ENCODE results near the gene AAK1.

The AAK1 gene

DNA sequence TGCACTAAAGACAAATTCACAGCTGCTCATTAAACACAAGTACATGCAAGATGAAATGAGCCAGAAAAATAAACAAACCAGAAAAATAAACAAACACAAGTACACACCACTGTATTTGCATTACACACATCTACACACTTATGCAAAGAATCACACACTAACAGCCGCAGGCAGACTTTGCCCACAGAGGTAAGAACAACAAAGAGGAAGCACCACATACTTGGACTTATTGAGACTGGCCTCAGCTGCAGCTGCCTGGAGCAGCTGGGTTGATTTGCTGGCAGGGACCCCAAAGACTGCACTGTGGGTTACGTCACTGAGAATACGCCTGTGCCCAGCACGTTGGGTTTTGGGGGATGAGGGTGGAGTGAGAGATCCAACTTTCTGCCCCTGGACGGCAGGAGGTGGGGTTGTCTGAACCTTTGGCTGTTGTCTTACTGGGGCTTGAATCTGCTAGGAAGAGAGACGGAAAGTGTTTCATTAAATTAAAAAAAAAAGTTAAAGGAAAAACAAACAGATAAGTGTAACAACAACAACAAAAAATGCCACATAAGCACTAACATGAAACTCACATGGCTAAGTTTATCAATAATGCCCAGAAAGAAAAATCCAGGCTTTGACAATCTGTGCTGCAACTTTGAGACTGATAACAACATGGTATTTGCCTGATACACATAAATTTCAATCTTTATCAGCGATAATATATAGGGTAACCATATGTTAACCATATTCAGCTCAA is 134.4 kb downstream of the AAK1 start:
- no peak for ATAC-seq (ENCODE audit: low read depth)
- Histone ChIP-seq H3K4me1 (ENCODE audit: insufficient read depth, poor library complexity, severe bottlenecking) (no peaks in the 10 kb centered on the region), H3K4me3 (ENCODE audit: severe bottlenecking) (no peak overlapping the region), H3K27ac (ENCODE audit: poor library complexity, severe bottlenecking) (no peak overlapping the region), H3K9me3 (ENCODE audit: severe bottlenecking) (no peaks in the 10 kb centered on the region), H3K27me3 (ENCODE audit: insufficient read depth, poor library complexity, severe bottlenecking) (no peaks in the 10 kb centered on the region), H3K36me3 (ENCODE audit: low read depth) (peaks cover 55% of the 10 kb centered on the region)
- DNase-seq (ENCODE audit: low spot score), result no peak
- TF ChIP-seq, protein P1, sequence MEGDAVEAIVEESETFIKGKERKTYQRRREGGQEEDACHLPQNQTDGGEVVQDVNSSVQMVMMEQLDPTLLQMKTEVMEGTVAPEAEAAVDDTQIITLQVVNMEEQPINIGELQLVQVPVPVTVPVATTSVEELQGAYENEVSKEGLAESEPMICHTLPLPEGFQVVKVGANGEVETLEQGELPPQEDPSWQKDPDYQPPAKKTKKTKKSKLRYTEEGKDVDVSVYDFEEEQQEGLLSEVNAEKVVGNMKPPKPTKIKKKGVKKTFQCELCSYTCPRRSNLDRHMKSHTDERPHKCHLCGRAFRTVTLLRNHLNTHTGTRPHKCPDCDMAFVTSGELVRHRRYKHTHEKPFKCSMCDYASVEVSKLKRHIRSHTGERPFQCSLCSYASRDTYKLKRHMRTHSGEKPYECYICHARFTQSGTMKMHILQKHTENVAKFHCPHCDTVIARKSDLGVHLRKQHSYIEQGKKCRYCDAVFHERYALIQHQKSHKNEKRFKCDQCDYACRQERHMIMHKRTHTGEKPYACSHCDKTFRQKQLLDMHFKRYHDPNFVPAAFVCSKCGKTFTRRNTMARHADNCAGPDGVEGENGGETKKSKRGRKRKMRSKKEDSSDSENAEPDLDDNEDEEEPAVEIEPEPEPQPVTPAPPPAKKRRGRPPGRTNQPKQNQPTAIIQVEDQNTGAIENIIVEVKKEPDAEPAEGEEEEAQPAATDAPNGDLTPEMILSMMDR (IDR thresholded peaks at IDR 0.05; ENCODE audit: poor library complexity, severe bottlenecking), result no peak

DNA sequence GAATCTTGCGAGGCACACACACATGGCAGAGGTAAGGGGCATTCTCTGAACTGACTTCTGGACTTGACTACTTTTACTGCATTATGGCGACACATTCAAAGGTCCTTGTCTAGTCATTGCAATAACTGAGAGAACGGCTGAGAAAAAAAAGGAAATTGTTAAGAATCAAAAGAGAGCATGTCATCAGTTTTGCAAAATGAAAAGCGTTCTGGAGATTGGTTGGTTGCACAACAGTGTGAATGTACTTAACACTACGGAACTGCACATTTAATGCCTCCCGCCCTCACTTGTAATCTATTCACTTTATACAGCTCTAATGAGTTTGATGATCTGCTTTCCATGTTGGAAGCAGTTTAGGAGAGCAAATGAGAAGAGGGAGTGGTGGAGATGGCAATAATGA is 137.8 kb downstream of the AAK1 start:
- no peaks in the 10 kb centered on the region for H3K9me3 ChIP-seq (ENCODE audit: severe bottlenecking)
- peaks cover 60% of the 10 kb centered on the region for H3K36me3 ChIP-seq (ENCODE audit: low read depth)
- no peaks in the 10 kb centered on the region for H3K4me1 ChIP-seq (ENCODE audit: insufficient read depth, poor library complexity, severe bottlenecking)
- no peak overlapping the region for H3K4me3 ChIP-seq (ENCODE audit: severe bottlenecking)
- TF ChIP-seq, protein P1 (IDR thresholded peaks at IDR 0.05; ENCODE audit: poor library complexity, severe bottlenecking), result no peak
- H3K27ac ChIP-seq (ENCODE audit: poor library complexity, severe bottlenecking), result no peak overlapping the region
- ATAC-seq (ENCODE audit: low read depth) (no peak), DNase-seq (ENCODE audit: low spot score) (no peak)
- H3K27me3 ChIP-seq (ENCODE audit: insufficient read depth, poor library complexity, severe bottlenecking), result no peaks in the 10 kb centered on the region

DNA sequence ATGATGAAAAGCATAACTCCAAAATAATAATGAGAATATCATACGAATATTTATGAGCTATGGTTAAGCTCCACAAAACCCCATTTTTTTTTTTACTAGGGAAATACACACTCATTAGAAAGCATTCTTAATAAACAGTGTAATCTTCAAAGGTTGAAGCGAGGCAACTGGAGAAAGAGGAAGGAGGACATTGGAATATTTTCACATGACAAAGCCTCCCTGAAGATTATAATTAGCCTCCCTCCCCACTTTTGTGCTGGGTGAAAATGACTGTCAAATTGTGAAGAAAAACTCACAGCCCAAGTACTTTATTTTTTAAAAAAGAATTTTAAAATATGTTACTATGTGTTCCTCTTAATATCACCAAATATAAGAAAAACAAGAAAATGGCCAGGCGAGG is 142.2 kb downstream of the AAK1 start:
- no peak overlapping the region for H3K27ac ChIP-seq (ENCODE audit: poor library complexity, severe bottlenecking)

DNA sequence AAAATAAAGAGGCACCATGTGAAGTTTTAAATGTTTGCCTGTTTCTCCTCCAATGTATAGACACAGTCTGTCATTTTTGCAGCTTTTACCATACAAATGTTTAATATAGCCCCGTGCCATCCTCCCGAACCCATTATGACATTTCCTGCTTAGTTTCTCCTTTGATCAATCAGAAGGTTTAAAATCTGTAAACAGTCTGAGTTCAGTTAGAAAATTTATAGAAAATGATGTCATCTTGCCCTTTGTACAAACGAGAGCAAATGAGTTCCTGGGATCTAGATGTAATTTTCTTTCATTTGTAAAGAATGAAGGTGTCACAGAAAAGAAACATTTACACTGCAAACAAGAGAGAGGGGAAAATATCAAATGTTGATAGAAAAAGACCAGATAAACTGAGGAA is 143.6 kb downstream of the AAK1 start:
- no peak for ATAC-seq (ENCODE audit: low read depth)
- H3K27ac ChIP-seq (ENCODE audit: poor library complexity, severe bottlenecking), result no peak overlapping the region
- peaks cover 28% of the 10 kb centered on the region for H3K36me3 ChIP-seq (ENCODE audit: low read depth)
- H3K4me3 ChIP-seq (ENCODE audit: severe bottlenecking), result no peak overlapping the region
- no peak for DNase-seq (ENCODE audit: low spot score)
- no peaks in the 10 kb centered on the region for H3K9me3 ChIP-seq (ENCODE audit: severe bottlenecking)
- H3K27me3 ChIP-seq (ENCODE audit: insufficient read depth, poor library complexity, severe bottlenecking), result no peaks in the 10 kb centered on the region
- H3K4me1 ChIP-seq (ENCODE audit: insufficient read depth, poor library complexity, severe bottlenecking), result no peaks in the 10 kb centered on the region
- TF ChIP-seq, protein P1 (IDR thresholded peaks at IDR 0.05; ENCODE audit: poor library complexity, severe bottlenecking), result no peak

More for the DNA sequence above, 142.2 kb downstream of the AAK1 start:
- H3K27me3 ChIP-seq (ENCODE audit: insufficient read depth, poor library complexity, severe bottlenecking), result no peaks in the 10 kb centered on the region
- H3K4me3 ChIP-seq (ENCODE audit: severe bottlenecking), result no peak overlapping the region
- TF ChIP-seq, protein P1 (IDR thresholded peaks at IDR 0.05; ENCODE audit: poor library complexity, severe bottlenecking), result no peak
- ATAC-seq (ENCODE audit: low read depth) (no peak), DNase-seq (ENCODE audit: low spot score) (no peak)
- H3K9me3 ChIP-seq (ENCODE audit: severe bottlenecking), result no peaks in the 10 kb centered on the region
- peaks cover 34% of the 10 kb centered on the region for H3K36me3 ChIP-seq (ENCODE audit: low read depth)
- H3K4me1 ChIP-seq (ENCODE audit: insufficient read depth, poor library complexity, severe bottlenecking), result no peaks in the 10 kb centered on the region

DNA sequence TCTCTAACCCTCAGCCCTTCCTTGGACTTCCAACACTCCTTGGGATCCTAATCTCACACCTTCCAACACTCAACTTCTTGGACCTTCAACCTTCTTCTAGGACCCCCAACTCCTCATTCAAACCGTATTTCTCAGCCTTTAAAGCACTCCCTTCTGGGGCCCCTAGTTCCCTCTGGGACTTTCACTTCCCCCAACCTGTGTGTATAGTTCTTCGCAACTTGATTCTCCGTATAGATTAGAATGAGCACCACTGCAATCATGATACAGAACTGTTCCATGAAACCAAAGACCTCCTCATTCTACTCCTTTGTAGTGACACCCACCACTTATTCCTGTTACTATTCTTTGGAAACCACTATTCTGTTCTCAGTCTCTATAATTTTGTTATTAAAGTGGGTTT is 144.3 kb downstream of the AAK1 start:
- Histone ChIP-seq H3K4me3 (ENCODE audit: severe bottlenecking) (no peak overlapping the region), H3K27me3 (ENCODE audit: insufficient read depth, poor library complexity, severe bottlenecking) (no peaks in the 10 kb centered on the region), H3K36me3 (ENCODE audit: low read depth) (peaks cover 23% of the 10 kb centered on the region), H3K4me1 (ENCODE audit: insufficient read depth, poor library complexity, severe bottlenecking) (no peaks in the 10 kb centered on the region), H3K9me3 (ENCODE audit: severe bottlenecking) (no peaks in the 10 kb centered on the region), H3K27ac (ENCODE audit: poor library complexity, severe bottlenecking) (no peak overlapping the region)
- no peak for DNase-seq (ENCODE audit: low spot score)
- TF ChIP-seq, protein P1 (IDR thresholded peaks at IDR 0.05; ENCODE audit: poor library complexity, severe bottlenecking), result no peak
- ATAC-seq (ENCODE audit: low read depth), result no peak

All from RWPE2 (cell line).